Measurements from ENCODE around the gene TIGD3.
A peak's percentile ranks its signal among the peaks of the same experiment; 100 is the strongest.

TIGD3 gene

GRCh38 chr11:65390996-65391395, 36.4 kb downstream of the TIGD3 start:
- no peak for DNase-seq

GRCh38 chr11:65392186-65392829, 37.8 kb downstream of the TIGD3 start:
- DNase-seq: no peak

- DNase-seq: no peak
Measured at GRCh38 chr11:65392899-65393298, 38.3 kb downstream of the TIGD3 start.

GRCh38 chr11:65393513-65394079, 39.0 kb downstream of the TIGD3 start:
- no peak for DNase-seq

GRCh38 chr11:65394125-65394536, 39.6 kb downstream of the TIGD3 start:
- no peak for DNase-seq

GRCh38 chr11:65395961-65396530, 41.5 kb downstream of the TIGD3 start:
- DNase-seq: no peak

GRCh38 chr11:65396769-65397745, 42.5 kb downstream of the TIGD3 start:
- DNase-seq: no peak

GRCh38 chr11:65398362-65398910, 43.9 kb downstream of the TIGD3 start:
- DNase-seq: no peak

GRCh38 chr11:65399249-65399648, 44.7 kb downstream of the TIGD3 start:
- no peak for DNase-seq

GRCh38 chr11:65399845-65400244, 45.3 kb downstream of the TIGD3 start:
- no peak for DNase-seq

- DNase-seq: no peak
Measured at GRCh38 chr11:65400307-65401072, 45.9 kb downstream of the TIGD3 start.

- DNase-seq: no peak
Measured at GRCh38 chr11:65401073-65401802, 46.7 kb downstream of the TIGD3 start.

- no peak for DNase-seq
Measured at GRCh38 chr11:65401803-65402248, 47.3 kb downstream of the TIGD3 start.

- DNase-seq: no peak
Measured at GRCh38 chr11:65402790-65403189, 48.2 kb downstream of the TIGD3 start.

GRCh38 chr11:65403607-65404121, 49.1 kb downstream of the TIGD3 start:
- peak; percentile 68 to 78 for DNase-seq

GRCh38 chr11:65404210-65404609, 49.7 kb downstream of the TIGD3 start:
- DNase-seq: no peak

GRCh38 chr11:65404638-65405339, 50.2 kb downstream of the TIGD3 start:
- no peak for DNase-seq

Data from inflammatory macrophage treated with lipopolysaccharide for 1 hour (primary cell).